ENCODE results near the gene TACR2.

GRCh38 chr10:69411476-69411875 lies 5.2 kb downstream of the TACR2 start:
- TF ChIP-seq POLR2AphosphoS5 (IDR thresholded peaks at IDR 0.05; ENCODE audit: insufficient read depth in 1 of 2, low read depth in 1 of 2): no peak
- TF ChIP-seq, protein P1, sequence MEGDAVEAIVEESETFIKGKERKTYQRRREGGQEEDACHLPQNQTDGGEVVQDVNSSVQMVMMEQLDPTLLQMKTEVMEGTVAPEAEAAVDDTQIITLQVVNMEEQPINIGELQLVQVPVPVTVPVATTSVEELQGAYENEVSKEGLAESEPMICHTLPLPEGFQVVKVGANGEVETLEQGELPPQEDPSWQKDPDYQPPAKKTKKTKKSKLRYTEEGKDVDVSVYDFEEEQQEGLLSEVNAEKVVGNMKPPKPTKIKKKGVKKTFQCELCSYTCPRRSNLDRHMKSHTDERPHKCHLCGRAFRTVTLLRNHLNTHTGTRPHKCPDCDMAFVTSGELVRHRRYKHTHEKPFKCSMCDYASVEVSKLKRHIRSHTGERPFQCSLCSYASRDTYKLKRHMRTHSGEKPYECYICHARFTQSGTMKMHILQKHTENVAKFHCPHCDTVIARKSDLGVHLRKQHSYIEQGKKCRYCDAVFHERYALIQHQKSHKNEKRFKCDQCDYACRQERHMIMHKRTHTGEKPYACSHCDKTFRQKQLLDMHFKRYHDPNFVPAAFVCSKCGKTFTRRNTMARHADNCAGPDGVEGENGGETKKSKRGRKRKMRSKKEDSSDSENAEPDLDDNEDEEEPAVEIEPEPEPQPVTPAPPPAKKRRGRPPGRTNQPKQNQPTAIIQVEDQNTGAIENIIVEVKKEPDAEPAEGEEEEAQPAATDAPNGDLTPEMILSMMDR (IDR thresholded peaks at IDR 0.05): no peak

Data from vagina (tissue), 2 donors.